Occipital lobe (tissue), 2 donors: ENCODE measurements around the gene SPINK9. TPM values are rescaled to one million over a fixed set of nuclear protein-coding genes. Genes with fewer than 3 reads are reported as not detected.
"Not testable (repeated sequence)": the region's sequence is repeated elsewhere in the genome, so short reads cannot be mapped to it uniquely, and the experiment has no call there.

Source experiments
- DNase-seq: peaks from one replicate; lab custom pipeline; 2025; lab: John Stamatoyannopoulos, UW
- total RNA-seq: library from RNA; depleted of rRNA; stranded (reverse); fragments of >200 nt; gene quantifications from one replicate; pipeline ENCODE4 v1.2.3, GENCODE V29; 2014

Gene SPINK9
- total RNA-seq: not detected

- DNase-seq: no peak
Observed at GRCh38 chr5:148335259-148335658, at the start of gene SPINK9. SPINK9 (plus strand) TSS chr5:148335559; CDS start chr5:148335614, 55 bp downstream.

- no peak for DNase-seq
Observed at GRCh38 chr5:148290271-148291195, 44.8 kb upstream of the SPINK9 start.

- DNase-seq: no peak
Observed at GRCh38 chr5:148297731-148298130, 37.6 kb upstream of the SPINK9 start.

- no peak for DNase-seq
Observed at GRCh38 chr5:148306446-148306845, 28.9 kb upstream of the SPINK9 start.

- DNase-seq: no peak
Observed at GRCh38 chr5:148309019-148309418, 26.3 kb upstream of the SPINK9 start.

- DNase-seq: no peak
Observed at GRCh38 chr5:148309746-148310145, 25.6 kb upstream of the SPINK9 start.

GRCh38 chr5:148311484-148311883 lies 23.9 kb upstream of the SPINK9 start:
- DNase-seq: no peak

- DNase-seq: no peak
Observed at GRCh38 chr5:148312153-148312552, 23.2 kb upstream of the SPINK9 start, which contains the start of gene SPINK7. SPINK7 (plus strand) TSS chr5:148312423; CDS start chr5:148312484, 61 bp downstream.

- DNase-seq: no peak
Observed at GRCh38 chr5:148314187-148314586, 21.2 kb upstream of the SPINK9 start.

GRCh38 chr5:148314731-148315130 lies 20.6 kb upstream of the SPINK9 start:
- no peak for DNase-seq

GRCh38 chr5:148320011-148320963 lies 15.1 kb upstream of the SPINK9 start:
- DNase-seq: not testable (repeated sequence)

- no peak for DNase-seq
Observed at GRCh38 chr5:148333262-148333849, 2.0 kb upstream of the SPINK9 start.

GRCh38 chr5:148336704-148337435 lies 1.5 kb downstream of the SPINK9 start:
- DNase-seq: no peak

GRCh38 chr5:148342371-148343045 lies 7.1 kb downstream of the SPINK9 start:
- no peak for DNase-seq

- DNase-seq: no peak
Observed at GRCh38 chr5:148343046-148343407, 7.7 kb downstream of the SPINK9 start.

GRCh38 chr5:148343603-148344487 lies 8.5 kb downstream of the SPINK9 start:
- no peak for DNase-seq

- DNase-seq: no peak
Observed at GRCh38 chr5:148347706-148348105, 12.3 kb downstream of the SPINK9 start.

- no peak for DNase-seq
Observed at GRCh38 chr5:148352696-148353095, 17.3 kb downstream of the SPINK9 start.

GRCh38 chr5:148353634-148354033 lies 18.3 kb downstream of the SPINK9 start:
- DNase-seq: no peak
